ENCODE measurements around the gene MRFAP1L1. TPM values are rescaled to one million over a fixed set of nuclear protein-coding genes. Genes with fewer than 3 reads are reported as not detected.

MRFAP1L1 gene
- total RNA-seq, 1 donor from 2014 or later, result 53.6 TPM

GRCh38 chr4:6692379-6692778 is 17.3 kb downstream of the MRFAP1L1 start:
- no peak for DNase-seq (ENCODE audit: low read depth)
- no peaks in the 10 kb centered on the region for H3K27me3 ChIP-seq (ENCODE audit: control insufficient read depth, insufficient read depth, low read length)
- H3K4me3 ChIP-seq (ENCODE audit: low read depth, low read length), result no peak overlapping the region
- no peak for TF ChIP-seq CTCF (IDR thresholded peaks at IDR 0.05; ENCODE audit: insufficient read depth, low read length, poor library complexity, severe bottlenecking)
- no peaks in the 10 kb centered on the region for H3K36me3 ChIP-seq (ENCODE audit: control insufficient read depth, insufficient read depth, low read length)

GRCh38 chr4:6689506-6689960 is 20.1 kb downstream of the MRFAP1L1 start:
- H3K36me3 ChIP-seq (ENCODE audit: control insufficient read depth, insufficient read depth, low read length), result no peaks in the 10 kb centered on the region
- no peaks in the 10 kb centered on the region for H3K27me3 ChIP-seq (ENCODE audit: control insufficient read depth, insufficient read depth, low read length)
- no peak for DNase-seq (ENCODE audit: low read depth)
- no peak for TF ChIP-seq CTCF (IDR thresholded peaks at IDR 0.05; ENCODE audit: insufficient read depth, low read length, poor library complexity, severe bottlenecking)
- H3K4me3 ChIP-seq (ENCODE audit: low read depth, low read length), result no peak overlapping the region

- Histone ChIP-seq H3K36me3 (ENCODE audit: control insufficient read depth, insufficient read depth, low read length) (no peaks in the 10 kb centered on the region), H3K27me3 (ENCODE audit: control insufficient read depth, insufficient read depth, low read length) (no peaks in the 10 kb centered on the region), H3K4me3 (ENCODE audit: low read depth, low read length) (no peak overlapping the region)
- TF ChIP-seq CTCF (IDR thresholded peaks at IDR 0.05; ENCODE audit: insufficient read depth, low read length, poor library complexity, severe bottlenecking), result peak; percentile 3
- peak; percentile 86 for DNase-seq (ENCODE audit: low read depth)
Observed at GRCh38 chr4:6688879-6689505, 20.7 kb downstream of the MRFAP1L1 start.

GRCh38 chr4:6687947-6688878 is 21.5 kb downstream of the MRFAP1L1 start:
- Histone ChIP-seq H3K36me3 (ENCODE audit: control insufficient read depth, insufficient read depth, low read length) (no peaks in the 10 kb centered on the region), H3K27me3 (ENCODE audit: control insufficient read depth, insufficient read depth, low read length) (no peaks in the 10 kb centered on the region), H3K4me3 (ENCODE audit: low read depth, low read length) (no peak overlapping the region)
- no peak for DNase-seq (ENCODE audit: low read depth)
- TF ChIP-seq CTCF (IDR thresholded peaks at IDR 0.05; ENCODE audit: insufficient read depth, low read length, poor library complexity, severe bottlenecking), result no peak

- TF ChIP-seq CTCF (IDR thresholded peaks at IDR 0.05; ENCODE audit: insufficient read depth, low read length, poor library complexity, severe bottlenecking), result no peak
- DNase-seq (ENCODE audit: low read depth), result no peak
- Histone ChIP-seq H3K36me3 (ENCODE audit: control insufficient read depth, insufficient read depth, low read length) (no peaks in the 10 kb centered on the region), H3K4me3 (ENCODE audit: low read depth, low read length) (no peak overlapping the region), H3K27me3 (ENCODE audit: control insufficient read depth, insufficient read depth, low read length) (peaks cover 2% of the 10 kb centered on the region)
Observed at GRCh38 chr4:6686104-6686787, 23.4 kb downstream of the MRFAP1L1 start.

Measured in kidney epithelial cell (primary cell).